ENCODE results near the gene RIPK1. TPM values are rescaled to one million over a fixed set of nuclear protein-coding genes. Genes with fewer than 3 reads are reported as not detected.
"Not testable (repeated sequence)": the region's sequence is repeated elsewhere in the genome, so short reads cannot be mapped to it uniquely, and the experiment has no call there.

RIPK1 gene
- total and polyA plus RNA-seq, 4 donors = 9.9 to 27.3 (median 22.5) TPM

GRCh38 chr6:3041147-3041546 is 27.1 kb upstream of the RIPK1 start:
- WGBS, 2 donors = 96 to 98% methylated on average over 3 of the region's 3 CpGs
- Histone ChIP-seq H3K4me1 (ENCODE audit: control insufficient read depth in 1 of 2, insufficient read depth in 2 of 2, low read length in 2 of 2) (no peaks in the 10 kb centered on the region), H3K9me3 (ENCODE audit: control insufficient read depth, low read length) (no peaks in the 10 kb centered on the region), H3K4me3 (ENCODE audit: low read length in 2 of 2) (no peak overlapping the region), H3K27ac (ENCODE audit: low read depth in 1 of 2, low read length in 2 of 2) (no peak overlapping the region), H3K27me3 (ENCODE audit: control insufficient read depth in 1 of 2, insufficient read depth in 2 of 2, low read length in 1 of 2) (no peaks in the 10 kb centered on the region), H3K36me3 (ENCODE audit: control insufficient read depth in 1 of 2, insufficient read depth in 2 of 2, low read length in 1 of 2) (no peaks in the 10 kb centered on the region)
- intact Hi-C loops (cut with DNase I) = no loop called here
- ATAC-seq (ENCODE audit: low FRiP score) (no peak), DNase-seq (no peak)

DNA sequence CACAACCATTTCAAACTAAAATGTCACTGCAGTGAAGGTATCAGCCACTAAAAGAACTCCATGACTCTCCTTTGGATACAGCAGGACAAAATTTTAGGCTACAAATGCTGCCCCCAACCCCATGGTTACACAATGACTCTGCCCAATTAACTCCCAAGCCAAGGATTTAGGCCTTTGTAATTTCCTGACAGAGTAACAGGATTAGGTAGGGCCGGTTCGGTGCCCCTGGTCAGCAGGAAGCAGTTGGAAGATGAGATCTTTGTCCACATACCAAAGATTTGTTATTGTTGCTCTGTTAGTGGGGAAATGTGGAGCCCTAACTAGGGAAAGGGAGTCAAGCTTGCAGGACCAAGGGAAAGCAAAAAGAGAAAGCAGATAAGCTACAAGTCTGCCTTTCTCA is 26.7 kb upstream of the RIPK1 start:
- DNase-seq (no peak), ATAC-seq (ENCODE audit: low FRiP score) (no peak)
- H3K9me3 ChIP-seq (ENCODE audit: control insufficient read depth, low read length) = no peaks in the 10 kb centered on the region
- H3K27me3 ChIP-seq (ENCODE audit: control insufficient read depth in 1 of 2, insufficient read depth in 2 of 2, low read length in 1 of 2) = no peaks in the 10 kb centered on the region
- intact Hi-C loops (cut with DNase I) = no loop called here
- no peaks in the 10 kb centered on the region for H3K36me3 ChIP-seq (ENCODE audit: control insufficient read depth in 1 of 2, insufficient read depth in 2 of 2, low read length in 1 of 2)
- 75 to 81% methylated on average over 2 of the region's 2 CpGs for WGBS, 2 donors
- H3K27ac ChIP-seq (ENCODE audit: low read depth in 1 of 2, low read length in 2 of 2) = no peak overlapping the region
- H3K4me3 ChIP-seq (ENCODE audit: low read length in 2 of 2) = no peak overlapping the region
- H3K4me1 ChIP-seq (ENCODE audit: control insufficient read depth in 1 of 2, insufficient read depth in 2 of 2, low read length in 2 of 2) = no peaks in the 10 kb centered on the region

DNA sequence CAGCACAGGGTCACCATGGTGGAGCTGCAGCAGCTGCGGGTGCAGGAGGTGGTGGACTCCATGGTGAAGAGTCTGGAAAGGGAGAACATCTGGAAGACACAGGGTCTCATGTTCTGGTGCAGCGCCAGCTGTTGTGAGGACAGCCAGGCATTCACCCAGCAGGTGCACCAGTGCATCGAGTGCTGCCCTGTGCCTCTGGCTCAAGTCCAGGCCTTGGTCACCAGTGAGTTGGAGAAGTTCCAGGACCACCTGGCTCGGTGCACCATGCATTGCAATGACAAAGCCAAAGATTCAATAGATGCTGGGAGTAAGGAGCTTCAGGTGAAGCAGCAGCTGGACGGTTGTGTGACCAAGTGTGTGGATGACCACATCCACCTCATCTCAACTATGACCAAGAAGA is 22.9 kb upstream of the RIPK1 start:
- DNase-seq (no peak), ATAC-seq (ENCODE audit: low FRiP score) (no peak)
- H3K4me3 ChIP-seq (ENCODE audit: low read length in 2 of 2) = no peak overlapping the region
- no peaks in the 10 kb centered on the region for H3K36me3 ChIP-seq (ENCODE audit: control insufficient read depth in 1 of 2, insufficient read depth in 2 of 2, low read length in 1 of 2)
- no peak overlapping the region for H3K27ac ChIP-seq (ENCODE audit: low read depth in 1 of 2, low read length in 2 of 2)
- WGBS, 2 donors = 74 to 76% methylated on average over 5 of the region's 5 CpGs
- H3K27me3 ChIP-seq (ENCODE audit: control insufficient read depth in 1 of 2, insufficient read depth in 2 of 2, low read length in 1 of 2) = no peaks in the 10 kb centered on the region
- H3K9me3 ChIP-seq (ENCODE audit: control insufficient read depth, low read length) = no peaks in the 10 kb centered on the region
- no peaks in the 10 kb centered on the region for H3K4me1 ChIP-seq (ENCODE audit: control insufficient read depth in 1 of 2, insufficient read depth in 2 of 2, low read length in 2 of 2)
- intact Hi-C loops (cut with DNase I) = loop anchor here in 1 of 2 donors (5.0 kb wide), 1 partner anchor 33 kb away; no protein-coding TSS in a partner anchor

DNA sequence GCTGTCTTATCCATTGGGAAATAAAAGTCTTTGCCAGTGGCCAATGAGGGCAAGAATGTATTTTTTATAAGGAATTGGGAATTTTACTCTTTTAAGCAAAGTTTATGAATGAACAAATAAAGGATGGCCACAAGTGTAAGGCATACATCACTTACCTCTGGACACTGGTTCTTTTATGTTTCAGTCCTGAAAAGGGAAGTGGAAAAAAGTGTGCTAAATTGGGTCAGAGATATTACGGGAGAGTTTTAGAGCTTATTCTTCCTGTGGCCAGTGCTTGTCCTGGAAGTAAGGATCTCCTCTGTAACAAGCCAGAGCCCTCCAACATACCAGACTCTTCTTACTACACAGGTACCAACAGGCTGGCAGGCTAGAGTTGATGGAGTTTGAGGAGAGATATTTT is 22.5 kb upstream of the RIPK1 start:
- H3K36me3 ChIP-seq (ENCODE audit: control insufficient read depth in 1 of 2, insufficient read depth in 2 of 2, low read length in 1 of 2) = no peaks in the 10 kb centered on the region
- H3K27ac ChIP-seq (ENCODE audit: low read depth in 1 of 2, low read length in 2 of 2) = no peak overlapping the region
- H3K4me3 ChIP-seq (ENCODE audit: low read length in 2 of 2) = no peak overlapping the region
- intact Hi-C loops (cut with DNase I) = loop anchor here in 1 of 2 donors (5.0 kb wide), 1 partner anchor 33 kb away; no protein-coding TSS in a partner anchor
- no peaks in the 10 kb centered on the region for H3K27me3 ChIP-seq (ENCODE audit: control insufficient read depth in 1 of 2, insufficient read depth in 2 of 2, low read length in 1 of 2)
- H3K4me1 ChIP-seq (ENCODE audit: control insufficient read depth in 1 of 2, insufficient read depth in 2 of 2, low read length in 2 of 2) = no peaks in the 10 kb centered on the region
- no peak for DNase-seq
- 72 to 76% methylated on average over 1 of the region's 1 CpG for WGBS, 2 donors
- ATAC-seq (ENCODE audit: low FRiP score) = no peak
- H3K9me3 ChIP-seq (ENCODE audit: control insufficient read depth, low read length) = no peaks in the 10 kb centered on the region

- no peaks in the 10 kb centered on the region for H3K27me3 ChIP-seq (ENCODE audit: control insufficient read depth in 1 of 2, insufficient read depth in 2 of 2, low read length in 1 of 2)
- H3K27ac ChIP-seq (ENCODE audit: low read depth in 1 of 2, low read length in 2 of 2) = no peak overlapping the region
- no peaks in the 10 kb centered on the region for H3K4me1 ChIP-seq (ENCODE audit: control insufficient read depth in 1 of 2, insufficient read depth in 2 of 2, low read length in 2 of 2)
- 92 to 93% methylated on average over 3 of the region's 3 CpGs for WGBS, 2 donors
- intact Hi-C loops (cut with DNase I) = loop anchor here in 1 of 2 donors (5.0 kb wide), 1 partner anchor 34 kb away; no protein-coding TSS in a partner anchor
- no peaks in the 10 kb centered on the region for H3K9me3 ChIP-seq (ENCODE audit: control insufficient read depth, low read length)
- no peak for ATAC-seq (ENCODE audit: low FRiP score)
- no peak for DNase-seq
- no peak overlapping the region for H3K4me3 ChIP-seq (ENCODE audit: low read length in 2 of 2)
- no peaks in the 10 kb centered on the region for H3K36me3 ChIP-seq (ENCODE audit: control insufficient read depth in 1 of 2, insufficient read depth in 2 of 2, low read length in 1 of 2)
Measured at GRCh38 chr6:3046295-3046694, 22.0 kb upstream of the RIPK1 start.

DNA sequence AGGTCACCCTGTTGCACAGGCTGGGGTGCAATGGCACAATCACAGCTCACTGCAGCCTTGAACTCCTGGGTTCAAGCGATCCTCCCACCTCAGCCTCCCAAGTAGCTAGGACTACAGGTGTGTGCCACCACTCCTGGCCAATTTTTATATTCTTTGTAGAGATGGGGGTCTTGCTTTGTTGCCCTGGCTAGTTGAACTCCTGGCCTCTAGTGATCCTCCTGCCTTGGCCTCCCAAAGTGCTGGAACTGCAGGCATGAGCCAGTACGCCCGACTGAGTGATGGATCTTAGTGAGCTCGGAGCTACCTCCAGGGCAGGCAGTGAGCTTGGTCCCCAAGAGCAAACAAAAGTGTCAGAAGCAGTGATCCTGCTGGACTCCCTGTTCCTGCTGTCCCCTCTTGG is 20.3 kb upstream of the RIPK1 start:
- not testable (repeated sequence) for H3K27ac ChIP-seq (ENCODE audit: low read depth in 1 of 2, low read length in 2 of 2); H3K27me3 ChIP-seq (ENCODE audit: control insufficient read depth in 1 of 2, insufficient read depth in 2 of 2, low read length in 1 of 2); ATAC-seq (ENCODE audit: low FRiP score); H3K4me1 ChIP-seq (ENCODE audit: control insufficient read depth in 1 of 2, insufficient read depth in 2 of 2, low read length in 2 of 2); DNase-seq; H3K9me3 ChIP-seq (ENCODE audit: control insufficient read depth, low read length); H3K4me3 ChIP-seq (ENCODE audit: low read length in 2 of 2); H3K36me3 ChIP-seq (ENCODE audit: control insufficient read depth in 1 of 2, insufficient read depth in 2 of 2, low read length in 1 of 2)
- intact Hi-C loops (cut with DNase I) = loop anchor here in 1 of 2 donors (5.0 kb wide), 1 partner anchor 36 kb away; no protein-coding TSS in a partner anchor
- 96 to 98% methylated on average over 4 of the region's 4 CpGs for WGBS, 2 donors

GRCh38 chr6:3052481-3053230 is 15.6 kb upstream of the RIPK1 start:
- WGBS, 2 donors = 89% methylated on average over 17 of the region's 17 CpGs
- Histone ChIP-seq H3K27me3 (ENCODE audit: control insufficient read depth in 1 of 2, insufficient read depth in 2 of 2, low read length in 1 of 2) (no peaks in the 10 kb centered on the region), H3K36me3 (ENCODE audit: control insufficient read depth in 1 of 2, insufficient read depth in 2 of 2, low read length in 1 of 2) (no peaks in the 10 kb centered on the region), H3K4me3 (ENCODE audit: low read length in 2 of 2) (no peak overlapping the region), H3K27ac (ENCODE audit: low read depth in 1 of 2, low read length in 2 of 2) (no peak overlapping the region), H3K9me3 (ENCODE audit: control insufficient read depth, low read length) (no peaks in the 10 kb centered on the region), H3K4me1 (ENCODE audit: control insufficient read depth in 1 of 2, insufficient read depth in 2 of 2, low read length in 2 of 2) (no peaks in the 10 kb centered on the region)
- no peak for ATAC-seq (ENCODE audit: low FRiP score)
- intact Hi-C loops (cut with DNase I) = no loop called here
- DNase-seq = no peak

GRCh38 chr6:3053231-3053508 is 15.1 kb upstream of the RIPK1 start:
- intact Hi-C loops (cut with DNase I) = no loop called here
- DNase-seq (no peak), ATAC-seq (ENCODE audit: low FRiP score) (no peak)
- H3K4me3 ChIP-seq (ENCODE audit: low read length in 2 of 2) = no peak overlapping the region
- no peaks in the 10 kb centered on the region for H3K9me3 ChIP-seq (ENCODE audit: control insufficient read depth, low read length)
- H3K36me3 ChIP-seq (ENCODE audit: control insufficient read depth in 1 of 2, insufficient read depth in 2 of 2, low read length in 1 of 2) = no peaks in the 10 kb centered on the region
- H3K27me3 ChIP-seq (ENCODE audit: control insufficient read depth in 1 of 2, insufficient read depth in 2 of 2, low read length in 1 of 2) = no peaks in the 10 kb centered on the region
- no peak overlapping the region for H3K27ac ChIP-seq (ENCODE audit: low read depth in 1 of 2, low read length in 2 of 2)
- no peaks in the 10 kb centered on the region for H3K4me1 ChIP-seq (ENCODE audit: control insufficient read depth in 1 of 2, insufficient read depth in 2 of 2, low read length in 2 of 2)
- WGBS, 2 donors = 80 to 84% methylated on average over 11 of the region's 11 CpGs

Data from aorta (tissue), 5 donors.